Heart left ventricle (tissue), 13 donors: ENCODE results near the gene SLC22A25.

Source experiments
- POLR2A ChIP-seq, 2 donors: fragments of 450-650 bp; IDR thresholded peaks; one replicate each; pipeline ENCODE4 v1.6.1; 2017; ENCODE audit warnings: antibody characterized with exemption in 2 of 2, mild to moderate bottlenecking in 2 of 2, moderate library complexity in 2 of 2
- TF ChIP-seq, protein P1 (sequence below), 12 donors: fragments of 200-600 bp; sonication (generic) in 4 of 12; IDR thresholded peaks; one replicate each; pipeline versions ENCODE4 v1.5.0 to v1.8.0; 2018 to 2022; ENCODE audit warnings: antibody characterized with exemption in 12 of 12, mild to moderate bottlenecking in 5 of 12
- donor health status: ischemic (EF 13 %, LVEDD 7.1; RV severe dilation, severe dysfunction).
- donor health status: DM: no; HTN: yes; CAD: no.
- donor health status: DM: no; HTN: no; CAD: no.
- donor health status: ischemic (EF 25% LVEDD 6.9; RV normal size, moderate dysfunction).
- donor health status: ischemic (EF 25% LVEDD 5.7; RV mildly dilated, moderate dysfunction).
- donor health status: ischemic (EF 35%, LVEDD 5.7; RV mildly dilated, moderate dysfunction).
- donor health status: nonischemic (EF 11% LVEDD 7.7; RV severe dilation, severe dysfunction).
- donor health status: DM: yes; HTN: yes; CAD: no.
- donor health status: PGD.
- donor health status: ischemic (EF 29% LVEDD 5.4; RV normal size, mild dysfunction).
- donor health status: nonischemic (EF 23%, LVEDD 6.1; RV moderate dilation, normal function).

DNA sequence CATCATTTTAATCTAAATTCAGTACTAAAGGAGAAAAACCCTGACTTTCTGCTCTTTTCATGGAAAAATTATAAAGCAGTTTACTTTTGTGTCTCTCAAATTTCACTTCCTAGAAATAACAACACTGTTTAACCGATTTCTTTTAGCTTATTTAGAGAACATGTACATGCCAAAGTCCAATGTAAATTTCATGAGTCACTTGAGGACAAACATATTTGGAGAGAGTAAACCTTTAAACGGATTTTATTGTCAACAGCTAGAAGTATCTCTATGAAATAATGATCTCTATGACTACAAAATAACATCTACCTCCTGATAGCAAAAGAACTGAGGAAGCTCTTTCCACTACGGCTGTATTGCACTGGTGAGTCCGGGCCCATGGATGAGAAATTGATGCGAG lies 46.3 kb upstream of the SLC22A25 start:
- TF ChIP-seq, protein P1, sequence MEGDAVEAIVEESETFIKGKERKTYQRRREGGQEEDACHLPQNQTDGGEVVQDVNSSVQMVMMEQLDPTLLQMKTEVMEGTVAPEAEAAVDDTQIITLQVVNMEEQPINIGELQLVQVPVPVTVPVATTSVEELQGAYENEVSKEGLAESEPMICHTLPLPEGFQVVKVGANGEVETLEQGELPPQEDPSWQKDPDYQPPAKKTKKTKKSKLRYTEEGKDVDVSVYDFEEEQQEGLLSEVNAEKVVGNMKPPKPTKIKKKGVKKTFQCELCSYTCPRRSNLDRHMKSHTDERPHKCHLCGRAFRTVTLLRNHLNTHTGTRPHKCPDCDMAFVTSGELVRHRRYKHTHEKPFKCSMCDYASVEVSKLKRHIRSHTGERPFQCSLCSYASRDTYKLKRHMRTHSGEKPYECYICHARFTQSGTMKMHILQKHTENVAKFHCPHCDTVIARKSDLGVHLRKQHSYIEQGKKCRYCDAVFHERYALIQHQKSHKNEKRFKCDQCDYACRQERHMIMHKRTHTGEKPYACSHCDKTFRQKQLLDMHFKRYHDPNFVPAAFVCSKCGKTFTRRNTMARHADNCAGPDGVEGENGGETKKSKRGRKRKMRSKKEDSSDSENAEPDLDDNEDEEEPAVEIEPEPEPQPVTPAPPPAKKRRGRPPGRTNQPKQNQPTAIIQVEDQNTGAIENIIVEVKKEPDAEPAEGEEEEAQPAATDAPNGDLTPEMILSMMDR (IDR thresholded peaks at IDR 0.05): no peak
- no peak for TF ChIP-seq POLR2A (IDR thresholded peaks at IDR 0.05)
